Hepatocyte (in vitro differentiated cells): ENCODE measurements around the gene MRPL16. TPM values are rescaled to one million over a fixed set of nuclear protein-coding genes. Genes with fewer than 3 reads are reported as not detected.

ENCODE experiments used
- DNase-seq: peaks from one replicate; pipeline ENCODE4 v3.0.0-alpha.2; 2016; ENCODE audit warnings: low spot score
- H2AFZ ChIP-seq: fragments of 200-600 bp; sonication (generic); 2 replicates; pipeline ENCODE4 v1.6.0; 2016; ENCODE audit warnings: antibody characterized with exemption, mild to moderate bottlenecking
- H3K27ac ChIP-seq: fragments of 200-600 bp; sonication (generic); 2 replicates; pipeline ENCODE4 v1.5.1; 2016; ENCODE audit warnings: mild to moderate bottlenecking
- H3K27me3 ChIP-seq: fragments of 200-600 bp; sonication (generic); 2 replicates; pipeline ENCODE4 v1.6.1; 2016
- H3K36me3 ChIP-seq: fragments of 200-600 bp; sonication (generic); replicated peaks from 2 replicates; pipeline ENCODE4 v1.5.1; 2016; ENCODE audit warnings: low read depth; ENCODE audit not compliant: insufficient read depth
- H3K4me1 ChIP-seq: fragments of 200-600 bp; sonication (generic); 2 replicates; pipeline ENCODE4 v1.5.1; 2016; ENCODE audit warnings: mild to moderate bottlenecking, moderate library complexity; ENCODE audit not compliant: insufficient read depth
- H3K4me2 ChIP-seq: fragments of 200-600 bp; sonication (generic); 2 replicates; pipeline ENCODE4 v1.6.0; 2016
- H3K4me3 ChIP-seq: fragments of 200-600 bp; sonication (generic); 2 replicates; pipeline ENCODE4 v1.5.1; 2016; ENCODE audit warnings: mild to moderate bottlenecking
- H3K79me2 ChIP-seq: fragments of 200-600 bp; sonication (generic); 2 replicates; pipeline ENCODE4 v1.6.0; 2017; ENCODE audit warnings: mild to moderate bottlenecking
- H3K9me2 ChIP-seq: fragments of 200-600 bp; sonication (generic); replicated peaks from 2 replicates; pipeline ENCODE4 v1.6.0; 2017; ENCODE audit warnings: mild to moderate bottlenecking; ENCODE audit not compliant: insufficient read depth
- H3K9me3 ChIP-seq: fragments of 200-600 bp; sonication (generic); 2 replicates; pipeline ENCODE4 v1.5.1; 2016; ENCODE audit warnings: low read depth, mild to moderate bottlenecking
- H4K20me1 ChIP-seq: fragments of 200-600 bp; sonication (generic); 2 replicates; pipeline ENCODE4 v1.6.0; 2016; ENCODE audit warnings: mild to moderate bottlenecking; ENCODE audit not compliant: insufficient read depth, poor library complexity, severe bottlenecking
- EZH2 ChIP-seq: fragments of 200-600 bp; sonication (generic); IDR thresholded peaks from 2 replicates; pipeline ENCODE4 v1.6.1; 2016; ENCODE audit warnings: antibody characterized with exemption, mild to moderate bottlenecking, borderline replicate concordance
- EZH2phosphoT487 ChIP-seq: fragments of 200-600 bp; sonication (generic); IDR thresholded peaks from one replicate; pipeline ENCODE4 v1.6.1; 2018; ENCODE audit warnings: antibody characterized with exemption, mild to moderate bottlenecking, low read depth, moderate library complexity; ENCODE audit not compliant: unreplicated experiment, severe bottlenecking
- WGBS: methylation state at CpG from one replicate; pipeline ENCODE4 v1.1.6; 2016; ENCODE audit warnings: low lambda C conversion rate; ENCODE audit errors: missing lambda C conversion rate; 5-methylcytosine and 5-hydroxymethylcytosine counted together
- polyA plus RNA-seq: library from polyadenylated mRNA; unstranded; fragments of >200 nt; fragmentation: Nextera tagmentation; extraction: Ambion mirVana; gene quantifications from 2 replicates; pipeline ENCODE4 v1.2.1, GENCODE V29; 2016
- total RNA-seq: library from RNA; depleted of rRNA; stranded (reverse); fragments of >200 nt; gene quantifications from 2 replicates; pipeline ENCODE4 v1.2.3, GENCODE V29; 2014
- TF ChIP-seq, protein P1 (sequence below): fragments of 200-600 bp; sonication (generic); IDR thresholded peaks from 2 replicates; pipeline ENCODE4 v1.5.1; 2016; ENCODE audit warnings: antibody characterized with exemption, mild to moderate bottlenecking; ENCODE audit not compliant: poor library complexity

MRPL16 gene
- total and polyA plus RNA-seq, 2 experiments from 2014 or later = 51.3 to 62.0 TPM

DNA sequence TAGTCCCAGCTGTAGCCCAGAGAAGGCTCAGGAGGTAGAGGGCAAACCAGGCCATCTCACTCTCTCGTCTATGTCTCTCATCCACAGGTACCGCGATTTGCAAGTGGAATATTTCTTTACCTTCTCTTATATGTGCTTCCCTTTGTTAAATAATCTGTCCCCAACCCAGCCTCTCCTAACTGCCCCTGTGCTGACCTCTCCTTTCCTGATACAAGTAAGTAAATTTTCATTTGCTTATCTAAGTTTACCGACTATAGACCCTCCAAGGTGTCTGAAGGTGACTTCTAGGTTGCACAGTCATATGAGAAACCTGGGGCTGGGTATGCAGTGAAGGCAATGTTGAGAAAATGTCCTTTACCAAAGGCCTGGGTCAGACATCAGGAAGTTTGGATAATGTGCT, 34.8 kb upstream of the MRPL16 start, which contains the start of gene CBLIF:
Gene CBLIF (minus strand): TSS at position 101 of the 400 bp plus-strand sequence. CDS start 46 bp downstream, at position 55.
- Histone ChIP-seq H3K27ac (no peak within 1 kb of the TSS), H2AFZ (no peak within 1 kb of the TSS), H3K4me3 (no peak within 1 kb of the TSS), H3K36me3 (no peaks in the 10 kb centered on the region), H3K79me2 (no peaks in the 10 kb centered on the region), H3K4me1 (peaks cover 10% of the 10 kb centered on the region), H3K4me2 (no peak within 1 kb of the TSS), H3K27me3 (no peaks in the 10 kb centered on the region), H3K9me3 (no peaks in the 10 kb centered on the region), H3K9me2 (no peaks in the 10 kb centered on the region), H4K20me1 (no peaks in the 10 kb centered on the region)
- DNase-seq = no peak
- no peak for TF ChIP-seq EZH2
- TF ChIP-seq EZH2phosphoT487 = no peak
- TF ChIP-seq, protein P1, sequence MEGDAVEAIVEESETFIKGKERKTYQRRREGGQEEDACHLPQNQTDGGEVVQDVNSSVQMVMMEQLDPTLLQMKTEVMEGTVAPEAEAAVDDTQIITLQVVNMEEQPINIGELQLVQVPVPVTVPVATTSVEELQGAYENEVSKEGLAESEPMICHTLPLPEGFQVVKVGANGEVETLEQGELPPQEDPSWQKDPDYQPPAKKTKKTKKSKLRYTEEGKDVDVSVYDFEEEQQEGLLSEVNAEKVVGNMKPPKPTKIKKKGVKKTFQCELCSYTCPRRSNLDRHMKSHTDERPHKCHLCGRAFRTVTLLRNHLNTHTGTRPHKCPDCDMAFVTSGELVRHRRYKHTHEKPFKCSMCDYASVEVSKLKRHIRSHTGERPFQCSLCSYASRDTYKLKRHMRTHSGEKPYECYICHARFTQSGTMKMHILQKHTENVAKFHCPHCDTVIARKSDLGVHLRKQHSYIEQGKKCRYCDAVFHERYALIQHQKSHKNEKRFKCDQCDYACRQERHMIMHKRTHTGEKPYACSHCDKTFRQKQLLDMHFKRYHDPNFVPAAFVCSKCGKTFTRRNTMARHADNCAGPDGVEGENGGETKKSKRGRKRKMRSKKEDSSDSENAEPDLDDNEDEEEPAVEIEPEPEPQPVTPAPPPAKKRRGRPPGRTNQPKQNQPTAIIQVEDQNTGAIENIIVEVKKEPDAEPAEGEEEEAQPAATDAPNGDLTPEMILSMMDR = no peak
- 74% methylated on average over 4 of the region's 4 CpGs for WGBS

DNA sequence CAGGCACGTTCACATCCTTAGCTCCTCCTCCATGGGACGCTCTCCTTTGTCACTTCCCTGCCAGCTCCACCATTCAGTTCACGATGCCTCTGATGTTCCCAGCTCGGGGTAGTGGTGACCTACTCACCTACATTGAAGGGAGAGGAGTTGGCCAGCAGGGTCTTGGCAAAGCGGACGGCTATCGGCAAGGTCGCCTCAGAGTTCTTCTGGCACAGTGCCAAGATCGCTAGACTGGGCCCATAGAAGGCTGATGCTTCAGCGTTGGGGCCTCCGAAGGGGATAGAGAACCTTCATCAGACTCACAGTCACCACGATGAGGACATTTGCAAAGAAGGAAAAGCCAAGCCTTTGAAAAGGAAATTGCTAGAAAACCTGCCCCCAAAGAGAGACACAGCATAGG, 31.7 kb upstream of the MRPL16 start:
- Histone ChIP-seq H3K9me2 (no peaks in the 10 kb centered on the region), H2AFZ (no peak overlapping the region), H3K4me3 (no peak overlapping the region), H3K4me1 (peaks cover 4% of the 10 kb centered on the region), H3K79me2 (no peaks in the 10 kb centered on the region), H3K4me2 (no peak overlapping the region), H3K27ac (no peak overlapping the region), H3K27me3 (no peaks in the 10 kb centered on the region), H3K36me3 (no peaks in the 10 kb centered on the region), H3K9me3 (no peaks in the 10 kb centered on the region), H4K20me1 (no peaks in the 10 kb centered on the region)
- no peak for DNase-seq
- TF ChIP-seq, protein P1 = no peak
- no peak for TF ChIP-seq EZH2
- no peak for TF ChIP-seq EZH2phosphoT487
- 90% methylated on average over 12 of the region's 12 CpGs for WGBS

DNA sequence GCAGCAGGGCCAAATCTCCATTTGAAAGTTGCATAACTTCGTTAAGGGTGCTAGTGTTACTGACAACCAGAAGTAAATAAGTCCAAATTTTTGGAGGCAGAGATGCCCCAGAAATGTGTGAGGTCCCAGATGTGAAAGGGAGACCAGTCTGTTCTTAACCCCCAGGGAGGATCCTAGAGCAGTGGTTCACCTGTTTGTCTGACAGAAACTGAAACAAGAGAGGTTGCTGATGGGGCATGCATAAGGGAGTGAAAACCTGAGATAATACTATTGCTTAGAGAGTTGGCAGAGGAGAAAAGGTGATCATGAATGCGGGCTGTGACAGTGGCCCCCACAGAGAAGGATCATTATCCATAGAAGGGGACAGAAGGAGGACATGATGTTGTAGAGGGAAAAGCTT, 30.9 kb upstream of the MRPL16 start:
- 94% methylated on average over 2 of the region's 2 CpGs for WGBS

More for the DNA sequence above, 30.9 kb upstream of the MRPL16 start:
- Histone ChIP-seq H4K20me1 (no peaks in the 10 kb centered on the region), H3K9me2 (no peaks in the 10 kb centered on the region), H3K79me2 (no peaks in the 10 kb centered on the region), H3K27ac (no peak overlapping the region), H3K36me3 (no peaks in the 10 kb centered on the region), H3K4me2 (no peak overlapping the region), H3K27me3 (no peaks in the 10 kb centered on the region), H3K4me1 (peaks cover 4% of the 10 kb centered on the region), H3K4me3 (no peak overlapping the region), H2AFZ (no peak overlapping the region), H3K9me3 (no peaks in the 10 kb centered on the region)
- no peak for DNase-seq
- TF ChIP-seq EZH2 (no peak), EZH2phosphoT487 (no peak)
- TF ChIP-seq, protein P1 = no peak
